K562 (cell line): ENCODE results near the gene APEX2. TPM values are rescaled to one million over a fixed set of nuclear protein-coding genes. Genes with fewer than 3 reads are reported as not detected.

ENCODE experiments used
- CBX1 ChIP-seq: sonication (generic); IDR thresholded peaks from 2 replicates; pipeline ENCODE4 v1.6.1; 2016; ENCODE audit warnings: antibody characterized with exemption, low read depth, mild to moderate bottlenecking
- KLF1 ChIP-seq: fragments of 450-650 bp; IDR thresholded peaks from 2 replicates; pipeline ENCODE4 v1.6.1; 2016; ENCODE audit warnings: missing genetic modification characterization, missing compliant biosample characterization
- NFIC ChIP-seq: fragments of 450-650 bp; IDR thresholded peaks from 2 replicates; pipeline ENCODE4 v1.6.1; 2017; ENCODE audit warnings: mild to moderate bottlenecking, inconsistent platforms
- NFYB ChIP-seq: IDR thresholded peaks from 2 replicates; pipeline ENCODE4 v1.6.1; 2011; ENCODE audit warnings: mild to moderate bottlenecking, moderate library complexity; ENCODE audit not compliant: insufficient read length; ENCODE audit errors: extremely low read depth
- SOX6 ChIP-seq: fragments of 450-650 bp; IDR thresholded peaks from 2 replicates; pipeline ENCODE4 v1.6.1; 2014; ENCODE audit warnings: mild to moderate bottlenecking
- TEAD1 ChIP-seq, 2 experiments: fragments of 450-650 bp in 1 of 2; sonication (generic) in 1 of 2; formaldehyde crosslinking; IDR thresholded peaks; 2 replicates each; pipeline versions ENCODE4 v1.4.0 to v1.8.0; 2020 to 2022; ENCODE audit warnings: mild to moderate bottlenecking in 2 of 2, missing genetic modification reagents in 1 of 2
- ZNF778 ChIP-seq: fragments of 450-650 bp; formaldehyde crosslinking; IDR thresholded peaks from 2 replicates; pipeline ENCODE4 v1.4.0; 2020; ENCODE audit warnings: mild to moderate bottlenecking, moderate library complexity
- polyA plus RNA-seq, 8 experiments: library from polyadenylated mRNA; depleted of rRNA in 4 of 8; stranded (reverse) in 5 of 8; unstranded in 3 of 8; fragments of >200 nt; fragmentation: Nextera tagmentation in 2 of 8; fragmentation: Illumina TruSeq in 1 of 8; extraction: Ambion mirVana in 2 of 8; extraction: Trizol in 1 of 8; gene quantifications; 2 replicates each; pipeline versions ENCODE4 v1.2.1 to v1.2.3, GENCODE V29; 2011 to 2014; ENCODE audit warnings: inconsistent platforms in 1 of 8, missing spikeins in 1 of 8
- total RNA-seq, 7 experiments: library from RNA; depleted of rRNA in 6 of 7; stranded (reverse); fragments of >200 nt in 6 of 7; fragmentation: Illumina TruSeq in 2 of 7; extraction: Trizol in 2 of 7; gene quantifications; 2 replicates each; pipeline versions ENCODE4 v1.2.1 to v1.2.3, GENCODE V29; 2011 to 2021; ENCODE audit warnings: low replicate concordance in 1 of 7
- TF ChIP-seq, protein P1 (sequence below): fragments of 450-650 bp; formaldehyde crosslinking; IDR thresholded peaks from 2 replicates; pipeline ENCODE4 v1.4.0; 2022; ENCODE audit warnings: missing genetic modification characterization
- TF ChIP-seq, protein P2 (sequence below): fragments of 250-450 bp; sonication (Bioruptor Pico); IDR thresholded peaks from 2 replicates; pipeline ENCODE4 v1.9.0; 2021; ENCODE audit warnings: mild to moderate bottlenecking, inconsistent platforms
- TF ChIP-seq, protein P3 (sequence below): fragments of 450-650 bp; formaldehyde crosslinking; IDR thresholded peaks from 2 replicates; pipeline ENCODE4 v1.4.0; 2020; ENCODE audit warnings: mild to moderate bottlenecking, moderate library complexity
- TF ChIP-seq, protein P4 (sequence below): fragments of 450-650 bp; IDR thresholded peaks from 2 replicates; pipeline ENCODE4 v1.7.1; 2018; ENCODE audit warnings: mild to moderate bottlenecking, low read depth; ENCODE audit not compliant: partially characterized antibody
- TF ChIP-seq, protein P5 (sequence below): fragments of 250-450 bp; sonication (Bioruptor Pico); IDR thresholded peaks from 2 replicates; pipeline ENCODE4 v1.4.0; 2020; ENCODE audit warnings: mild to moderate bottlenecking
- TF ChIP-seq, protein P6 (sequence below): fragments of 250-450 bp; sonication (Bioruptor Pico); IDR thresholded peaks from 2 replicates; pipeline ENCODE4 v1.5.0; 2022; ENCODE audit warnings: mild to moderate bottlenecking

Gene APEX2
- total and polyA plus RNA-seq, 9 of the 15 experiments (the other 6 are each of a cell fraction or from before 2014, with no cell fraction given): 9.4 to 34.2 (median 25.9) TPM

DNA sequence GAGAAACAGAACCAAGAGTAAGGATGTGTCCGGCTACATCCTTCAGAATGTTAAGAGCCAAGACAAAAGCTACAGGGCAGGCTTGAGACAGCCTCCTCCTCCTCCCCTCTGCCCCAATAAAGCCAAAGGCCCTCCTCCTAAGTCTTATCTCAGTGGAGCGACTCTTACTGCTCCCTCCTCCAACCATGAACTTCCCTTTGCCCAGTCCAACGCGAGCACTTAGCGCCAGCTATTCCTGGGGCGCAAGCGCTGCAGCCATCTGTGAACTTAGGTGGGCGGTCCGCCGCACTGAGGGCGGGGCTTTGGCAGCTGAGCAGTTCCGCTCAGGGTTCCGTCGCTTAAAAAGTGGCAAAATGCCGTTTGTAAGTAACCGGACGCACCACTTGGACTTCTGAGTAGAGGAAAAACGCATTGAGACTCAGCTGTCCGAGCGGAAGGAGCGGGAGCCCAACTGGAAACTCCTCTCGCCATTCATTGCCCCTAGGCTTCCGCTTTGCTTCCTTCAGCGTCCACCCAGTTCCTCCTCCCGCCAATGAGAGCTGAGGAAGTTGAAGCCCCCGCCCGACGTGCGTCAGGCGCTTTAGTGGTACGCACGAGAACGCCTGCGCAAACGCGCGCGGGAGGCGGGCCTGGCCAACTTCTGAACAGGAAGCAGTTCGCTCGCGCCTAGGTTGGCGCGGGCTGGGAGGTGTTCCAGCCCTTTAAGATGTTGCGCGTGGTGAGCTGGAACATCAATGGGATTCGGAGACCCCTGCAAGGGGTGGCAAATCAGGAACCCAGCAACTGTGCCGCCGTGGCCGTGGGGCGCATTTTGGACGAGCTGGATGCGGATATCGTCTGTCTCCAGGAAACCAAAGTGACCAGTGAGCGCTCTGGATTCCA lies at the start of gene APEX2 (continued):
- TF ChIP-seq, protein P1, sequence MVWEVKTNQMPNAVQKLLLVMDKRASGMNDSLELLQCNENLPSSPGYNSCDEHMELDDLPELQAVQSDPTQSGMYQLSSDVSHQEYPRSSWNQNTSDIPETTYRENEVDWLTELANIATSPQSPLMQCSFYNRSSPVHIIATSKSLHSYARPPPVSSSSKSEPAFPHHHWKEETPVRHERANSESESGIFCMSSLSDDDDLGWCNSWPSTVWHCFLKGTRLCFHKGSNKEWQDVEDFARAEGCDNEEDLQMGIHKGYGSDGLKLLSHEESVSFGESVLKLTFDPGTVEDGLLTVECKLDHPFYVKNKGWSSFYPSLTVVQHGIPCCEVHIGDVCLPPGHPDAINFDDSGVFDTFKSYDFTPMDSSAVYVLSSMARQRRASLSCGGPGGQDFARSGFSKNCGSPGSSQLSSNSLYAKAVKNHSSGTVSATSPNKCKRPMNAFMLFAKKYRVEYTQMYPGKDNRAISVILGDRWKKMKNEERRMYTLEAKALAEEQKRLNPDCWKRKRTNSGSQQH (CRISPR knock-in tag): no peak
- TF ChIP-seq CBX1 (0 out of 2 replicates have a peak, but pooled peaks have one; percentile 21), ZNF778 (CRISPR knock-in tag) (no peak), TEAD1 (CRISPR knock-in tag; IDR thresholded peaks at IDR 0.05) (0 out of 4 replicates have a peak, but pooled peaks of 1 of the 2 experiments have one; percentile 44), NFYB (peak; percentile 2), NFIC (0 out of 2 replicates have a peak, but pooled peaks have one; percentile 6), KLF1 (tag) (no peak), SOX6 (no peak; the same call in 1 of the 2 replicates)
- TF ChIP-seq, protein P2, sequence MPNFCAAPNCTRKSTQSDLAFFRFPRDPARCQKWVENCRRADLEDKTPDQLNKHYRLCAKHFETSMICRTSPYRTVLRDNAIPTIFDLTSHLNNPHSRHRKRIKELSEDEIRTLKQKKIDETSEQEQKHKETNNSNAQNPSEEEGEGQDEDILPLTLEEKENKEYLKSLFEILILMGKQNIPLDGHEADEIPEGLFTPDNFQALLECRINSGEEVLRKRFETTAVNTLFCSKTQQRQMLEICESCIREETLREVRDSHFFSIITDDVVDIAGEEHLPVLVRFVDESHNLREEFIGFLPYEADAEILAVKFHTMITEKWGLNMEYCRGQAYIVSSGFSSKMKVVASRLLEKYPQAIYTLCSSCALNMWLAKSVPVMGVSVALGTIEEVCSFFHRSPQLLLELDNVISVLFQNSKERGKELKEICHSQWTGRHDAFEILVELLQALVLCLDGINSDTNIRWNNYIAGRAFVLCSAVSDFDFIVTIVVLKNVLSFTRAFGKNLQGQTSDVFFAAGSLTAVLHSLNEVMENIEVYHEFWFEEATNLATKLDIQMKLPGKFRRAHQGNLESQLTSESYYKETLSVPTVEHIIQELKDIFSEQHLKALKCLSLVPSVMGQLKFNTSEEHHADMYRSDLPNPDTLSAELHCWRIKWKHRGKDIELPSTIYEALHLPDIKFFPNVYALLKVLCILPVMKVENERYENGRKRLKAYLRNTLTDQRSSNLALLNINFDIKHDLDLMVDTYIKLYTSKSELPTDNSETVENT (CRISPR knock-in tag): no peak
- TF ChIP-seq, protein P3, sequence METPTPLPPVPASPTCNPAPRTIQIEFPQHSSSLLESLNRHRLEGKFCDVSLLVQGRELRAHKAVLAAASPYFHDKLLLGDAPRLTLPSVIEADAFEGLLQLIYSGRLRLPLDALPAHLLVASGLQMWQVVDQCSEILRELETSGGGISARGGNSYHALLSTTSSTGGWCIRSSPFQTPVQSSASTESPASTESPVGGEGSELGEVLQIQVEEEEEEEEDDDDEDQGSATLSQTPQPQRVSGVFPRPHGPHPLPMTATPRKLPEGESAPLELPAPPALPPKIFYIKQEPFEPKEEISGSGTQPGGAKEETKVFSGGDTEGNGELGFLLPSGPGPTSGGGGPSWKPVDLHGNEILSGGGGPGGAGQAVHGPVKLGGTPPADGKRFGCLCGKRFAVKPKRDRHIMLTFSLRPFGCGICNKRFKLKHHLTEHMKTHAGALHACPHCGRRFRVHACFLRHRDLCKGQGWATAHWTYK (CRISPR knock-in tag): no peak
- TF ChIP-seq, protein P4, sequence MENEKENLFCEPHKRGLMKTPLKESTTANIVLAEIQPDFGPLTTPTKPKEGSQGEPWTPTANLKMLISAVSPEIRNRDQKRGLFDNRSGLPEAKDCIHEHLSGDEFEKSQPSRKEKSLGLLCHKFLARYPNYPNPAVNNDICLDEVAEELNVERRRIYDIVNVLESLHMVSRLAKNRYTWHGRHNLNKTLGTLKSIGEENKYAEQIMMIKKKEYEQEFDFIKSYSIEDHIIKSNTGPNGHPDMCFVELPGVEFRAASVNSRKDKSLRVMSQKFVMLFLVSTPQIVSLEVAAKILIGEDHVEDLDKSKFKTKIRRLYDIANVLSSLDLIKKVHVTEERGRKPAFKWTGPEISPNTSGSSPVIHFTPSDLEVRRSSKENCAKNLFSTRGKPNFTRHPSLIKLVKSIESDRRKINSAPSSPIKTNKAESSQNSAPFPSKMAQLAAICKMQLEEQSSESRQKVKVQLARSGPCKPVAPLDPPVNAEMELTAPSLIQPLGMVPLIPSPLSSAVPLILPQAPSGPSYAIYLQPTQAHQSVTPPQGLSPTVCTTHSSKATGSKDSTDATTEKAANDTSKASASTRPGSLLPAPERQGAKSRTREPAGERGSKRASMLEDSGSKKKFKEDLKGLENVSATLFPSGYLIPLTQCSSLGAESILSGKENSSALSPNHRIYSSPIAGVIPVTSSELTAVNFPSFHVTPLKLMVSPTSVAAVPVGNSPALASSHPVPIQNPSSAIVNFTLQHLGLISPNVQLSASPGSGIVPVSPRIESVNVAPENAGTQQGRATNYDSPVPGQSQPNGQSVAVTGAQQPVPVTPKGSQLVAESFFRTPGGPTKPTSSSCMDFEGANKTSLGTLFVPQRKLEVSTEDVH: peak; percentile 25
- TF ChIP-seq, protein P5, sequence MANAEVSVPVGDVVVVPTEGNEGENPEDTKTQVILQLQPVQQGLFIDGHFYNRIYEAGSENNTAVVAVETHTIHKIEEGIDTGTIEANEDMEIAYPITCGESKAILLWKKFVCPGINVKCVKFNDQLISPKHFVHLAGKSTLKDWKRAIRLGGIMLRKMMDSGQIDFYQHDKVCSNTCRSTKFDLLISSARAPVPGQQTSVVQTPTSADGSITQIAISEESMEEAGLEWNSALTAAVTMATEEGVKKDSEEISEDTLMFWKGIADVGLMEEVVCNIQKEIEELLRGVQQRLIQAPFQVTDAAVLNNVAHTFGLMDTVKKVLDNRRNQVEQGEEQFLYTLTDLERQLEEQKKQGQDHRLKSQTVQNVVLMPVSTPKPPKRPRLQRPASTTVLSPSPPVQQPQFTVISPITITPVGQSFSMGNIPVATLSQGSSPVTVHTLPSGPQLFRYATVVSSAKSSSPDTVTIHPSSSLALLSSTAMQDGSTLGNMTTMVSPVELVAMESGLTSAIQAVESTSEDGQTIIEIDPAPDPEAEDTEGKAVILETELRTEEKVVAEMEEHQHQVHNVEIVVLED (CRISPR knock-in tag): peak; percentile 87
- TF ChIP-seq, protein P6, sequence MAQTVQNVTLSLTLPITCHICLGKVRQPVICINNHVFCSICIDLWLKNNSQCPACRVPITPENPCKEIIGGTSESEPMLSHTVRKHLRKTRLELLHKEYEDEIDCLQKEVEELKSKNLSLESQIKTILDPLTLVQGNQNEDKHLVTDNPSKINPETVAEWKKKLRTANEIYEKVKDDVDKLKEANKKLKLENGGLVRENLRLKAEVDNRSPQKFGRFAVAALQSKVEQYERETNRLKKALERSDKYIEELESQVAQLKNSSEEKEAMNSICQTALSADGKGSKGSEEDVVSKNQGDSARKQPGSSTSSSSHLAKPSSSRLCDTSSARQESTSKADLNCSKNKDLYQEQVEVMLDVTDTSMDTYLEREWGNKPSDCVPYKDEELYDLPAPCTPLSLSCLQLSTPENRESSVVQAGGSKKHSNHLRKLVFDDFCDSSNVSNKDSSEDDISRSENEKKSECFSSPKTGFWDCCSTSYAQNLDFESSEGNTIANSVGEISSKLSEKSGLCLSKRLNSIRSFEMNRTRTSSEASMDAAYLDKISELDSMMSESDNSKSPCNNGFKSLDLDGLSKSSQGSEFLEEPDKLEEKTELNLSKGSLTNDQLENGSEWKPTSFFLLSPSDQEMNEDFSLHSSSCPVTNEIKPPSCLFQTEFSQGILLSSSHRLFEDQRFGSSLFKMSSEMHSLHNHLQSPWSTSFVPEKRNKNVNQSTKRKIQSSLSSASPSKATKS: no peak
